NB4 (cell line): ENCODE results near the gene PJVK.

Experiments used
- POLR2A ChIP-seq: IDR thresholded peaks from 2 replicates; pipeline ENCODE4 v1.6.1; 2011; ENCODE audit warnings: mild to moderate bottlenecking; ENCODE audit not compliant: insufficient read length; ENCODE audit errors: extremely low read depth
- TF ChIP-seq, protein P1 (sequence below): IDR thresholded peaks from one replicate; pipeline ENCODE4 v1.5.1; 2012; ENCODE audit warnings: low read depth, low read length

DNA sequence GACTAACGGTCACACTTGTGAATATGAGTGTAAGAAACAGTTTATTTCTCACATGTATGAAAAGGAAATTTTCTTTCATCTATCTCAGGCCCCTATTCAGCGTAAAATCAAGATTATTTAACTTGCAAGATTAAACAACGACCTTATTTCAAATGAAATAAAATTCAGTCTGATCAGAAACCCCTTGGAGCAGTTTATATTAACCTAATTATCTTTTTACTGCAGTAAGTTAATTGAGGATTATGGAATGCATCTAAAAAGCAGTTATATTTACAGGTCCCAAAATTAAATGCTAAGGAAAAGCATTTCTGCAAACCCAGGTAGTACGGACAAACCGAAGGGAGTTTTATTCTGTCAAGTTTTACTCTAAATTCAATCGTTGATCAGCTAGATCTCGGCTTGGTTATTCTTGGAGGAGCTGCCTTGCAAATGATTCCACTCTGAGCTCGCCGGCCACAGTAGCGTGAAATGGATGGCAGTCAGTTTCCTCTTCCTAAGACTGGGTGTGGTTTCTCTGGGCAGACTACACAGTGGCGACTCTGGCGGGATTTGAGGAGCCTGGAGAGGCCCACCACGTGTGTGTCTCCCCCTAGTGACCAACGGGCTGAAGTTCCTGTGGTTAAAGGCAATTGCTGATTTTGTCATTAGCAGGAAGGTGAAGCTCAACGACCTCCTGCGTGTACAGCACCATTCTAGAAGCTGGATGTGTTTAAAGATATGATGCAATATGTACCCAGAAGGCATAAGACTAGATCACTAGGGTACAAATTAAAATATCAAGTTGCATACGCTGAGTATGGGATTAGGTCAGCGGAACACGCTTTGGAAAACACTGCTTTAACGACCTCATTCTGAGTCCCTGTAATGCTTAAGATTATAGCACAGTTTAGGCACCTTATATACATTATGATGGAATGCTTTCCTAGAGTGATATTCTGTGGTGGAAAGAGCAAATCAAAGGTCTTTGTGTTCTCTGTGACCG lies 36.6 kb upstream of the PJVK start:
- TF ChIP-seq, protein P1, sequence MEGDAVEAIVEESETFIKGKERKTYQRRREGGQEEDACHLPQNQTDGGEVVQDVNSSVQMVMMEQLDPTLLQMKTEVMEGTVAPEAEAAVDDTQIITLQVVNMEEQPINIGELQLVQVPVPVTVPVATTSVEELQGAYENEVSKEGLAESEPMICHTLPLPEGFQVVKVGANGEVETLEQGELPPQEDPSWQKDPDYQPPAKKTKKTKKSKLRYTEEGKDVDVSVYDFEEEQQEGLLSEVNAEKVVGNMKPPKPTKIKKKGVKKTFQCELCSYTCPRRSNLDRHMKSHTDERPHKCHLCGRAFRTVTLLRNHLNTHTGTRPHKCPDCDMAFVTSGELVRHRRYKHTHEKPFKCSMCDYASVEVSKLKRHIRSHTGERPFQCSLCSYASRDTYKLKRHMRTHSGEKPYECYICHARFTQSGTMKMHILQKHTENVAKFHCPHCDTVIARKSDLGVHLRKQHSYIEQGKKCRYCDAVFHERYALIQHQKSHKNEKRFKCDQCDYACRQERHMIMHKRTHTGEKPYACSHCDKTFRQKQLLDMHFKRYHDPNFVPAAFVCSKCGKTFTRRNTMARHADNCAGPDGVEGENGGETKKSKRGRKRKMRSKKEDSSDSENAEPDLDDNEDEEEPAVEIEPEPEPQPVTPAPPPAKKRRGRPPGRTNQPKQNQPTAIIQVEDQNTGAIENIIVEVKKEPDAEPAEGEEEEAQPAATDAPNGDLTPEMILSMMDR: peak; percentile 91
- TF ChIP-seq POLR2A: peak; percentile 75
